ENCODE data around the gene KBTBD2. TPM values are rescaled to one million over a fixed set of nuclear protein-coding genes. Genes with fewer than 3 reads are reported as not detected.

The KBTBD2 gene
- total RNA-seq, 1 donor = 47.0 TPM

DNA sequence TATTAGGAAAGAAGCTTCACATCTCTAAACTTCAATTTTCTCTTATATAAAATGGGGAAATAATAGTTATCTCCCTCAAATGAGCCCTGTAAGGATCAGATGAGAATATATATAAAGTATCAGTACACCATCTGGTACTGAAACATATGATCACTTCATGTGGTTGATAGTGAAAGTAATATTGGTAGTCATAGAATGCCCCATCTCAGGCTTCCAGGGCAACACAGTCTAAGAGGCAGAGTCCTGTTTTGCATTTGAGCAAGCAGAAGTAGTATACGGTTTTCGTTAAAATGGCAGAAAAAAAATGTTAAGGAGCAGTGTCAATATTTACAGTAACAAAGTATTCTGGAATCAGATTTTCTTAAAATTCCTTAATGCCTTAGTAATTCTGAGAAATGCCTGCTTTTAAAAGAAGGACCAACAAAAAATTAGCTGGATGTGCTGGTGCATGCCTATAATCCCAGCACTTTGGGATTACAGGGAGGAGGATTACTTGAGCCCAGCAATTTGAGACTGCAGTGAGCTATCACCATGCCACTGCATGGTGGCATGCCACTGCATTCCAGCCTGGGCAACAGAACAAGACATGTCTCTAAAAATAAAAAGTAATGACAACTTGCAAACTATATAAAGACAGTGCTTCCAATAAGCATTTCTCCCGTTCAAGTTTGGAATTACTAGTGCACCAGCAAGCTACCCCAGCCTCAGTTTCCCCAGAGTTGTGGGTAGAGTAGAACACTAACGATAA is 19.8 kb downstream of the KBTBD2 start:
- Histone ChIP-seq H3K79me2 (ENCODE audit: insufficient read depth, low read length) (peaks cover 51% of the 10 kb centered on the region), H2AFZ (ENCODE audit: low read length) (no peak overlapping the region), H3K27ac (ENCODE audit: low read depth, low read length) (no peak overlapping the region), H3K4me1 (ENCODE audit: insufficient read depth, low read length) (no peaks in the 10 kb centered on the region), H3K27me3 (ENCODE audit: insufficient read depth, low read length) (no peaks in the 10 kb centered on the region), H3K9me3 (ENCODE audit: low read depth, low read length) (no peaks in the 10 kb centered on the region), H4K20me1 (ENCODE audit: insufficient read depth, low read length) (peaks cover 7% of the 10 kb centered on the region), H3K4me2 (ENCODE audit: insufficient read depth, low read length) (no peak overlapping the region), H3K36me3 (ENCODE audit: insufficient read depth, low read length) (peaks cover 54% of the 10 kb centered on the region), H3K4me3 (ENCODE audit: insufficient read depth, low read length) (no peak overlapping the region)
- no peak for TF ChIP-seq CTCF (IDR thresholded peaks at IDR 0.05; ENCODE audit: extremely low read depth, low read depth, low read length)
- no peak for DNase-seq (ENCODE audit: insufficient read length, low spot score, missing footprints)

GRCh38 chr7:32870298-32870697 is 21.3 kb downstream of the KBTBD2 start:
- Histone ChIP-seq H3K36me3 (ENCODE audit: insufficient read depth, low read length) (peaks cover 53% of the 10 kb centered on the region), H2AFZ (ENCODE audit: low read length) (no peak overlapping the region), H3K27me3 (ENCODE audit: insufficient read depth, low read length) (no peaks in the 10 kb centered on the region), H3K4me2 (ENCODE audit: insufficient read depth, low read length) (no peak overlapping the region), H3K9me3 (ENCODE audit: low read depth, low read length) (no peaks in the 10 kb centered on the region), H3K27ac (ENCODE audit: low read depth, low read length) (no peak overlapping the region), H3K79me2 (ENCODE audit: insufficient read depth, low read length) (peaks cover 38% of the 10 kb centered on the region), H3K4me3 (ENCODE audit: insufficient read depth, low read length) (no peak overlapping the region), H3K4me1 (ENCODE audit: insufficient read depth, low read length) (no peaks in the 10 kb centered on the region), H4K20me1 (ENCODE audit: insufficient read depth, low read length) (peaks cover 4% of the 10 kb centered on the region)
- no peak for DNase-seq (ENCODE audit: insufficient read length, low spot score, missing footprints)
- TF ChIP-seq CTCF (IDR thresholded peaks at IDR 0.05; ENCODE audit: extremely low read depth, low read depth, low read length) = no peak

- Histone ChIP-seq H3K36me3 (ENCODE audit: insufficient read depth, low read length) (peaks cover 47% of the 10 kb centered on the region), H3K27me3 (ENCODE audit: insufficient read depth, low read length) (no peaks in the 10 kb centered on the region), H3K27ac (ENCODE audit: low read depth, low read length) (no peak overlapping the region), H3K79me2 (ENCODE audit: insufficient read depth, low read length) (peaks cover 32% of the 10 kb centered on the region), H3K4me2 (ENCODE audit: insufficient read depth, low read length) (no peak overlapping the region), H3K9me3 (ENCODE audit: low read depth, low read length) (no peaks in the 10 kb centered on the region), H3K4me3 (ENCODE audit: insufficient read depth, low read length) (no peak overlapping the region), H4K20me1 (ENCODE audit: insufficient read depth, low read length) (peaks cover 4% of the 10 kb centered on the region), H2AFZ (ENCODE audit: low read length) (no peak overlapping the region), H3K4me1 (ENCODE audit: insufficient read depth, low read length) (no peaks in the 10 kb centered on the region)
- no peak for TF ChIP-seq CTCF (IDR thresholded peaks at IDR 0.05; ENCODE audit: extremely low read depth, low read depth, low read length)
- no peak for DNase-seq (ENCODE audit: insufficient read length, low spot score, missing footprints)
Measured at GRCh38 chr7:32869716-32870115, 21.8 kb downstream of the KBTBD2 start.

DNA sequence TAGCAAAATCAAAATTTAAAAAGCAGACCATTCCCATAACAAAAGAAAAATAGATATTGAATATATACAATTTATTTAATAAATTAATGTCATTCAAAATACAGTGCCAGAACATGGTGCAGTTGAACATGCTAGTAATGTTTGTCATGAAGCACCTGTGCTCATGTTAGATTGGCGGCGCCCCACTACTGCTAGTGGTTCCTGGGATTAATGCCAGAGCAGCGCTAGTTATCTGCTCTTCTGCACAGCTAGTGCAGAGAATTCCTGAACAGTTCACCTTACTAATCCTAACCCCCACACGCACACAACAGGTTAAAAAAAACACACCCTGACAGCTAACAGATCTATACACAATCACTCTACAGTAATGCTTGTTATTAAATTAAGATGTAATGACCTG is 23.4 kb downstream of the KBTBD2 start:
- H3K27me3 ChIP-seq (ENCODE audit: insufficient read depth, low read length) = no peaks in the 10 kb centered on the region
- no peak overlapping the region for H2AFZ ChIP-seq (ENCODE audit: low read length)
- no peak overlapping the region for H3K4me3 ChIP-seq (ENCODE audit: insufficient read depth, low read length)
- H3K4me2 ChIP-seq (ENCODE audit: insufficient read depth, low read length) = no peak overlapping the region
- H4K20me1 ChIP-seq (ENCODE audit: insufficient read depth, low read length) = peaks cover 8% of the 10 kb centered on the region
- H3K27ac ChIP-seq (ENCODE audit: low read depth, low read length) = no peak overlapping the region
- peaks cover 35% of the 10 kb centered on the region for H3K36me3 ChIP-seq (ENCODE audit: insufficient read depth, low read length)
- H3K4me1 ChIP-seq (ENCODE audit: insufficient read depth, low read length) = no peaks in the 10 kb centered on the region
- TF ChIP-seq CTCF (IDR thresholded peaks at IDR 0.05; ENCODE audit: extremely low read depth, low read depth, low read length) = no peak
- peaks cover 29% of the 10 kb centered on the region for H3K79me2 ChIP-seq (ENCODE audit: insufficient read depth, low read length)
- H3K9me3 ChIP-seq (ENCODE audit: low read depth, low read length) = no peaks in the 10 kb centered on the region
- no peak for DNase-seq (ENCODE audit: insufficient read length, low spot score, missing footprints)
